ENCODE data around the gene HLA-DRB5.
"Not testable (repeated sequence)": the region's sequence is repeated elsewhere in the genome, so short reads cannot be mapped to it uniquely, and the experiment has no call there.

HLA-DRB5 gene

DNA sequence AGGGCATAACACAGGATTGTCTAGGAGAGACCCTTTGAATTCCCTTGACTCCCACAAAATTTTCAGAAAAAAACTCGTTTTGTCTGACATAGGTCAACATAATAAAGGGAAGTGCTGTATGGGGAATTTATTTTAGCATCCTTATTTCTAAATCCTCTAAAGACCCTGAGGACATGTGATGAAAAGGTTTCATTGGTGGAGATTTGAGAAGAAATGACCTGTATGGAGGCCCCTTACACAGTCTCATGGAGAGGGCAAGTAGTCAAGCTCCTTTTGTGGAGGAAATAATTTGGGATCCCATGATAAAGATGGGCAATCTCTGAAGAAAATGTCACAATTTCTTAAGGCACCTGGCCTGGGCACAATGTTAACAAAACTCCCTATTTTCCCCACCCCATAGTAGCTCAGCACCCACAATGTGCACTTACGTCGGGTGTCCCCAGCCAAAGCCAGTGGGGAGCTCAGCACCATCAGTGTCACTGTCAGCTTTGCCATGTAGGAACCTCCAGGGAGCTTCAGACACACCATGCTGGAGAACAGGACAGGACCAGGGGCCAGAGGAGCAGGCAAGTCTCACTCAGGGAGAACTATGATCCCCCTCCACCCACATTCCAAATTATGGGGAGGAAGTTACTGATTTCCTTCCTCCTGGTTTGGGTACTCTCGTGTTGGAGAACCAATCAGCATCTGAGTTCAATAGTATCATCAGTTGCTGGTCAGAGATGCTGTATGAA lies at the start of gene HLA-DRB5:
Gene HLA-DRB5, minus strand, starts transcription at position 591 of the 734 bp plus-strand sequence. Its CDS starts 63 bp downstream, at position 528.
- no peak for DNase-seq (ENCODE audit: low read depth)

DNA sequence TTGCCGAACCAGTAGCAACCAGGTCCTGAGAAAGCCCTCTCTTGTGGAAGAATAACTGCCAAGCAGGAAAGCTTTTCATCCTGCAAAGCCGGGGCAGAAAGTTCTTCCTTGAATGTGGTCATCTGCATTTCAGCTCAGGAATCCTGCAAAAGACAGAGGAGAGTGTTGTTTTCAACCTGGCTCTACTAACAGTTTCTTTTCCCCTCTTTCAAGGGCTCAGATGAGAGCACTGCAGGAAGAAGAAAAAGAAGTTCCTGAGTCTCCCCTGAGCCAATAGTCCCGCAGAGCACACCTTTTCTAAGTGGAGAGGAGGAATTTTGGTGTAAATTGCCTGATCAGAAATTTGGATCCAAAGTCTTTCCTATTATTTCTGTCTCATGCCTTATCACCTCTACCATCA lies 48.9 kb upstream of the HLA-DRB5 start:
- DNase-seq (ENCODE audit: low read depth) = no peak

DNA sequence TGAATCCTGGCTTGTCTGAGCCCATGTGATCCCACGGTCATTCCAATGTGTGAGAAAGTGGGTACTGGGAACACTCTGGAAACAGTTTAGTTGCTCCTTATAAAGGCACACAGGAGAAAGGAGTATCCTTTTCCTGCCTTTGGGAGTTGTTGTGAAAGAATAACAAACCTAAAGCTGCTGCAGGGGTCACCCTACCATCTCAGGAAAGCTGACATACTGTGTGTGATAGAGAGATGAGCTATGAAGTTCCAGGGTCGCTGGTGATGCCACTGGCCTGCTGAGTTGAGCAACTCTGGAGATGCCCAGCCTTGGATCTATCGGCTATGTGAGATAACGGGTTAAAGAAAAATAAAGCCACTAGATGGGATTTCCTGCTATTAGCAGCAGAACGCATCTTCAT lies 47.4 kb upstream of the HLA-DRB5 start:
- DNase-seq (ENCODE audit: low read depth) = not testable (repeated sequence)

DNA sequence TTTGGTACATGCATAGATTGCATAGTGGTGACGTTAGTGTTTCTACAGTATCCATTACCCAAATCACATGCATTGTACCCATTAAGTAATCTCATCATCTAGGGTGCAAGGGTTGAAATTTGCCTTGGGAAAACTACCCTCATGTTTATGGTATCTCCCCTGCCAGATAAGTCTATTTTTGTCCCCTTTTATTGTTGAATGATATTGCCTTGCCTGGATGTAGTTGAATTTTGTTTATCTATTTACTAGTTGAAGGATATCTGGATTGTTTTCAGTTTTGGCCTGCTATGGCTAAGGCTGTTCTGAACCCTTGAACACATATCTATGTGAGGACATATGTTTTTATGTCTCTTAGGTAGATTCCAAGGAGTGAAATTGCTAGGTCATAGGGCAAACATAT lies 46.2 kb upstream of the HLA-DRB5 start:
- no peak for DNase-seq (ENCODE audit: low read depth)

DNA sequence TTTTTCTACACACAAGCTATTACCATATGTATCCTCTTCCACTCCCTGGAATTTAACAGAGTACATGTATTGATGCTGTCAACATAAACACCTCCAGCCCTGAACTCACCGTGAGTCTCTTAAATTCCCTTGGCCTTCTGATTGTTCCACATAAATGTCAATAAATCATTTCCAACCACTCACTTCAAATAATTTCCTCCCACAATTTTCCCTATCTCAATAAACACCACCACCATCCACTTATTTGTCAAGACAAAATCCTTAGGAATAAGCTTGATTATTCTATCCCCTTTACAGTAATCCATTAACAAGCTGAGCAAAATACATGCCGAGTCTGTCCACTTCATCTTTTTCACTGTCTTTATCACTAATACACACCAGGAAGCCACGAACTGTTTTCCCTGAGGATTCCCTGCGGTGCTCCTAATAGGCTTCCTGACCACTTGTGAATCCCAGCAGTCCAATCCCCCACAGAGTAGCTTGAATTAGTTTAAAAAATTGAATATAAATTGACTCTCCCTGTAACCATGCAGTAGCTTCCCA lies 40.3 kb upstream of the HLA-DRB5 start:
- no peak for DNase-seq (ENCODE audit: low read depth)

DNA sequence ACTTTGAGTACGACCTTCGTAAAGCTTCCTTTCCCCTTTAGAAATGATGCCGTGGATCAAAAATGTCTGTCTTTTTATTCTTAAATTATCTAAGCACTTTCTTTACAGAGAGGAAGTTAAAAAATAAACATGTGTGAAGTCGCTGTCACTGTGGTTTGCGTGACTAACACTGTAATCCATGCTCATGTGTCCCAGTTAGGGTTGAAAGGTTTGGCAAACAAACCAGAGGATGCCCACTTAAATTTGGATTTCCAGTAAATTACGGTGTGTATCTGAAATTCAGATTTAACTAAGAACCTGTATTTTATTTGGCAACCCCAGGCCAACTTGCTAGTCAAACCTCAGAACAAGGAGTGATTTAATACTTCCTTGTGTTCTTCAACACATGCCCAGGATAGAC lies 38.5 kb upstream of the HLA-DRB5 start:
- no peak for DNase-seq (ENCODE audit: low read depth)

DNA sequence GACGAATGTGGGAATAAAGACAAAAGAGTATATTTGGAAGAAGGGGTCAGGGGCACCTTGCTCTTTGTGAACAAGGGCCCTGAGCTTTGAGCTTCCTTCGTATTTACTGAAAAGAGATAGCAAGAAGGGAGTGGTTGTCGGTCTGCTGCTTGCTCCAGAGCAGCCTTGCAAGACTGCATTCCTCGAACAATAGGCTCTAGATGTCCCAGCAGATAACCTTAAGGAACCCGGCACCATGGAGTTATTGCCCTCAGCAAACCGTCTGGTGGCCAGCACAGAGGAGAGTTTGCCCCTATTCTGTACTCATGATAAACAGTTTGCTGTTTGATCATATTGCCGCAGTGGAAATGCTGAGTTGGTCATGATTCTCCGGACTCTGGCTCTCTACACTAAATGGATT lies 36.9 kb upstream of the HLA-DRB5 start:
- no peak for DNase-seq (ENCODE audit: low read depth)

DNA sequence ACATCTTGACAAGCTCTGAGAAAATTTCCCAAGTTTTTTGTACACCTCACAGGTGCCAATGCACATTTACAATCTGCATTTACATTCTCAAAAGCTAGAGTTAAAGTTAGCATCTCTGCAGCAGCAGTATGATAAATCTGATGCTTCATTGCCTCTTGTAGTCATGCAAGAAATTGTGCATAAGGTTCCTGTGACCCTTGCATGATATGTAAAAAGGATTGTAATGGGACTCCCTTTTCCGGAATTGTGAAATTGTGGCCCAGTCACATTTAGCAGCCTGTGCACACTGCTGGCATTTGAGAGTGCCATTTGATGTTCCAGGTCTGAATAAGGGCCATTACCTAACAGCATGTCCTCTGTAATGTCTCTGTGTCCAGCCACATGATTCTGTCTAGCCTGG lies 35.4 kb upstream of the HLA-DRB5 start:
- DNase-seq (ENCODE audit: low read depth) = no peak

DNA sequence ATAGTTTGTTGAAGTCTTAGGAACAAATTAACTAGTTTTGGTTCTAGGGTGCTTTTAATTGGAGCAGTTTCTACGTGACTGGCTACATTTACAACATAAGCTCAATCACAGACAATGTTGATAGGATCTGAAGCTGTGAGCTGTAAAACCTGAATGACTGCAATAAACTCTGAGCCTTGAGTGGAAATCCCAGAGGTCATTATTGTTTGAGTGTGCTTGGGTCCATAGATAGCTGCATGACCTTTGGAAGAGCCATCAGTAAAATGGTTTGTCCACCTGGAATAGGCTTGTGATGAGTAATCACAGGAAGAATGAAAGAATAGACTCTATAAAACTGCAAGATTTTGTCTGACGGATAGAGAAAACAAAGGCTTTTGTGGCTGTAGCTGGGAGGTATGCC lies 32.9 kb upstream of the HLA-DRB5 start:
- no peak for DNase-seq (ENCODE audit: low read depth)

DNA sequence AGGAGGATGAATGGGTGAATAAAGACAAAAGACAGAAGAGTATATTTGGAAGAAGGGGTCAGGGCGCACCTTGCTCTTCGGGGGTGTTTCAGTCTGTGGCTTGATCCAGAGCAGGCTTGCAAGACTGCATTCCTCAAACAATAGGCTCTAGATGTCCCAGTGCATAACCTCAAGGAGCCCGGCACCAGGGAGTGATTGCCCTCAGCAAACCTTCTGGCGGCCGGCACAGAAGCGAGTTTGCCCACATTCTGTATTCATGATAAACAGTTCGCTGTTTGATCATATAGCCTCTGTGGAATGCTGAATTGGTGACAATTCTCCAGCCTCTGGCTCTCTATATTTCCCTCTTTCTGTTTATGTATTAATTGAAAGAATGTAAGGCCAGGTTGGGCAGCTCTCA lies 29.7 kb upstream of the HLA-DRB5 start:
- DNase-seq (ENCODE audit: low read depth) = no peak

DNA sequence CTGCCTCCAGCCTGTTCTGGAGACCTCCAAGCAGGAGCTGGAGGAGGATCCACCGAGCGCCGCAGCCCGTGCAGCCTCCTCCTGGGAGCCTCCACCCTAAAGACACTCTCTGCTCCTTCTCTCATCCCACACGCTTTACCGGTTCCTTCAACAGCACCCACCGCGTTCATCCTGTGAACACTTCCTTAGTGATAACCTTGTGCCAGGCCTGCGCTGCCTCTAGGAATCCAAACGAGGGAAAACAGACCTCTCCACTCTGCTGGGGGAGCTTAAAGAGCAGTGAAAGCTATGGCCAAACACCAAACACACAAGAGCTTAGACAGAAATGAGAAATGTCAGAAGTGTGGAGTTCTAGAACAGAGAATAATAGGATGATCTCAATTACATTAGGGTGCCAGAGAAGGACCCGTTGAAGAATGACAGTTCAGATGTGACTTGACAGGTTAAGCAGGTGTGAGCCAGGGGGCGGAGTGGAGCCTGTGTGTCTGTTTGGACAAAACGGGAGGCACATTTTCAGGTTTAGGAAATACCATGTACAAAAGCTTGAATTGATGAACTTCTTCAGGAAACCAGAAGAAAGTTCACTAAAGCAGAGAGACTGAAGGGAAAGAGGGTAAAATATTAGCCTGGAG lies 28.5 kb upstream of the HLA-DRB5 start:
- no peak for DNase-seq (ENCODE audit: low read depth)

DNA sequence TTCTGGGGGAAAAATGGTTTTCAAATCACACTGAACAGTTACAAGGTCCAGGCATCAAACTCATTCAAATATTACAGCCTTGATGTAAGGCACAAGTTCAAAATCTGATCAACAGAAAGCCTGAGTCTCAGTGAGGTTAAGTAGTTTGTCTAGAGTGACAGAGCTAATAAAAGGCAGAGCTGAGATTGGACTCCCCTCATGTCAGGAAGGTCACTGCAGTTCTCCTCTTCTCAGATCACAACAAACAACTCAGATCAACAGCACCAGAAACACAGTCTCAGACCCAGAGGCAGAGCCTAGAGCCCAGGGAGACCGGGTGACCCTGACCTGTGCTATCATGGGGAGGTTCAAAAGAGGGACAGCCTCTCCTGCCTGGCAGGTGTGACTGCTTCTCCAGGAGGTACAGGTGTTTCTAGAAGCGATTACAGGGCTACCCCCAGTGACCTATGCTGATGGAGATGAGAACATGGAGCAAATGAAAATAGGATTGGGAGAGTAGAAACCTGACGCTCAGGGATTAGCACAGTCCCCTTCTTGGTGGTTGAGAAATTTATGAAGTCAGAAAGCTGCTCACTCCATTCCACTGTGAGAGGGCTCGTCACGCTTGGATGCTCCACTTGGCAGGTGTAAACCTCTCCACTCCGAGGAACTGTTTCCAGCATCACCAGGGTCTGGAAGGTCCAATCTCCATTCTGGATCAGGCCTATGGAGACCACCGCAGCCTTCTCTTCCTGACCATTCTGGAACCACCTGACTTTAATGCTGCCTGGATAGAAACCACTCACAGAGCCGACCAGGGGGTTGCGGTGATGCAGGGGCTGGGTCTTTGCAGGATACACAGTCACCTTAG lies 24.3 kb upstream of the HLA-DRB5 start:
- no peak for DNase-seq (ENCODE audit: low read depth)

DNA sequence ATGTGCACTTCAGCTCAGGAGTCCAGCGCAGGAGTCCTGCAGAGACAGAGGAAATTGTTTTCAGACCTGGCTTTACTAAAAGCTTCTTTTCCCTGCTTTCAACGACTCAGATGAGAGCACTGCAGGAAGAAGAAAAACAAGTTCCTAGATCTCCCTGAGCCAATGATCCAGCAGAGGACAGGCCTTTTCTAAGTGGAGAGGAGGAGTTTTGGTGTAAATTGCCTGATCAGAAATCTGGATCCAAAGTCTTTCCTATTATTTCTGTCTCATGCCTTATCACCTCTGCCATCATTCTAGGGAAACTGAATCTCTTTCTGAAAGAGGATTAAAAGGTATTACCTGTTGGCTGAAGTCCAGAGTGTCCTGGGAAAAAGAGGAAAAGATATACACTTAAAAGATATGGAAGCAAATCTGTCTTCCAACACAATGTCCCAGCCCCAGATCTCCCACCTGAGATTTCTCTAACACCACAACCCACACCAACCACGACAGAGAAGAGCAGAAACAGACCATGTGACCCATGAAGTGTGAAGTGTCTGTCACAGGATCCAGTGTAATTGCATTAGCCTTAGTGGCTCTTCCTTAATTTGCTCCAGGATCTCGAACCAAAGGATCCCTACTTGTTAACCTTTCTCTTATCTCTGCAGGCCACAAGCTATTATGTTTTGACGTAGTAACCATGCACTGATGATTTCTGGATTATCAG lies 23.1 kb upstream of the HLA-DRB5 start:
- DNase-seq (ENCODE audit: low read depth) = no peak

DNA sequence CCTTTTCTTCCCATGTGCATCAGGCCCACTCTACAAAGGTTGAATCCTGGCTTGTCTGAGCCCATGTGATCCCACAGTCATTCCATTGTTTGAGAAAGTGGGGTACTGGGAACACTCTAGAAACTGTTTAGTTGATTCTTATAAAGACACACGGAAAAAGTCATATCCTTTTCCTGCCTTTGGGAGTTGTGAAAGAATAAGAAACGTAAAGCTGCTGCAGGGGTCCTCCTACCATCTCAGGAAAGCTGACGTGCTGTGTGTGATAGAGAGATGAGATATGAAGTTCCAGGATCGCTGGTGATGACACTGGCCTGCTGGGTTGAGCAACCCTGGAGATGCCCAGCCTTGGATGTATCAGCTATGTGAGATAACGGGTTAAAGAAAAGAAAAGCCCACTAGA lies 21.3 kb upstream of the HLA-DRB5 start:
- DNase-seq (ENCODE audit: low read depth) = no peak

DNA sequence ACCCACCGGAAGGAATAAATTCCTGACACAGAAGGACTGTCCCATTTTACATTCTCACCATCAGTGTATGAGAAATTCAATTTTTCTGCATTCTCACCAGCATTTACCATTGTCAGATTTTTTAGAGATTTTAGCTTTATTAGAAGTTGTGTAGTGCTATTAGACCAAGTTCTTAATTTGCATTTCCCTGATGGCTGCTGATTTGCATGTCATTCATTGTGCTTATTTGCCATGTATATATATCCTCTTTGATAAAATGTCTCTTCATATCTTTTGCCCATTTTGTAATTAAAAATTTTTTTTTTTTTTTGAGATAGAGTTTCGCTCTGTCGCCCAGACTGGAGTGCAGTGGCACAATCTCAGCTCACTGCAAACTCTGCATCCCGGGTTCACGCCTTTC lies 9.8 kb upstream of the HLA-DRB5 start:
- no peak for DNase-seq (ENCODE audit: low read depth)

DNA sequence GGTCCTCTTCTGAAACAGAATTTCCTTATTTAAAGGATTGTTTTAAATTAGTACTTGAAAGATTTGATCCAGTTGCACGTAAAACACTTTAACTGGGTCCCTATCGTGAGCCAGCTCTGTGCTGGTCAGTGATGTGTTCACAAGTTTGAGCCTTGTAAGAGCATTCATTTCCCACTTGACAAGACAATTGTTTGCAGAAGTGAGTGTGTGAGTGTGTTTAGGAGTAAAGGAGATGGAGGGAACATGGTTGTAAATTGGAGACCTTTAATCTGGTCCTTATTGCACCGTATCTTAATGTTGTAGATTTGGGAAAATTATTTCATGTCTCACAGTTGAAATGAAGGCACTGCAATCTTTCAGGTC lies 325 bp upstream of the HLA-DRB5 start:
- DNase-seq (ENCODE audit: low read depth) = not testable (repeated sequence)

DNA sequence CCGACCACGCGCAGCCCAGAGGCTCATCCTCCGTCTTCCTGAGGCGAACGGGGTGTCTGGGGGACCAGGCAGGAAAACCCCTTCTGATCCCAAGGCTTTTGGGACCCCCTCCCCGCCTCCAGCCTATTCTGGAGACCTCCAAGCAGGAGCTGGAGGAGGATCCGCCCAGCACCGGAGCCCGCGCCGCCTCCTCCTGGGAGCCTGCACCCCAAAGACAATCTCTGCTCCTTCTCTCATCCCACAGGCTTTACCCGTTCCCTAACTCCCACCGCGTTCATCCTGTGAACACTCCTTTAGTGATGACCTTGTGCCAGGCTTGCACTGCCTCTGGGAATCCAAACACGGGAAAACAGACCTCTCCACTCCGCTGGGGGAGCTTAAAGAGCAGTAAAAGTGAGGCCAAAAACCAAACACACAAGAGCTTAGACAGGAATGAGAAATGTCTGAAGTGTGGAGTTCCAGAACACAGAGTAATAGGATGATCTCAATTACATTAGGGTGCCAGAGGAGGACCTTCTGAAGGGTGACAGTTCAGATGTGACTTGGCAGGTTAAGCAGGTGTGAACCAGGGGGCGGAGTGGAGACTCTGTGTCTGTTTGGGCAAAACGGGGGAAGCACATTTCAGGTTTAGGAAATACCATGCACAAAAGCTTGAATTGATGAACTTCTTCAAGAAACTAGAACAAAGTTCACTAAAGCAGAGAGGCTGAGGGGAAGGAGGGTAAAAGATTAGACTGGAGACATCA lies 7.6 kb downstream of the HLA-DRB5 start:
- DNase-seq (ENCODE audit: low read depth) = no peak

DNA sequence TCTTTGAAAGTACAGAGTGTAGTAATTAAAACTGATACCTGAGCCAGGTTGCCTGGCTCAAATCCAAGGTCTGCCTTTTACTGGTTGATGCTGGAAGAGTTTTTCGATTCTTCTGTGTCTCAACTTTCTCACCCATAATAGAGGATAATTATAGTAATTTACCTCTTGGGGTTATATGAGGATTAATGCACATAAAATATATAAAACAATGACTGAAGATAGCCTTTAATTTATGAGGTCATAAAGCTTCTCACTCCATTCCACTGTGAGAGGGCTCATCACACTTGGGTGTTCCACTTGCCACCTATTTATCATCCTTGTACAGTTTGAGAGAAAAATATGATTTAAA lies 10.2 kb downstream of the HLA-DRB5 start:
- no peak for DNase-seq (ENCODE audit: low read depth)

DNA sequence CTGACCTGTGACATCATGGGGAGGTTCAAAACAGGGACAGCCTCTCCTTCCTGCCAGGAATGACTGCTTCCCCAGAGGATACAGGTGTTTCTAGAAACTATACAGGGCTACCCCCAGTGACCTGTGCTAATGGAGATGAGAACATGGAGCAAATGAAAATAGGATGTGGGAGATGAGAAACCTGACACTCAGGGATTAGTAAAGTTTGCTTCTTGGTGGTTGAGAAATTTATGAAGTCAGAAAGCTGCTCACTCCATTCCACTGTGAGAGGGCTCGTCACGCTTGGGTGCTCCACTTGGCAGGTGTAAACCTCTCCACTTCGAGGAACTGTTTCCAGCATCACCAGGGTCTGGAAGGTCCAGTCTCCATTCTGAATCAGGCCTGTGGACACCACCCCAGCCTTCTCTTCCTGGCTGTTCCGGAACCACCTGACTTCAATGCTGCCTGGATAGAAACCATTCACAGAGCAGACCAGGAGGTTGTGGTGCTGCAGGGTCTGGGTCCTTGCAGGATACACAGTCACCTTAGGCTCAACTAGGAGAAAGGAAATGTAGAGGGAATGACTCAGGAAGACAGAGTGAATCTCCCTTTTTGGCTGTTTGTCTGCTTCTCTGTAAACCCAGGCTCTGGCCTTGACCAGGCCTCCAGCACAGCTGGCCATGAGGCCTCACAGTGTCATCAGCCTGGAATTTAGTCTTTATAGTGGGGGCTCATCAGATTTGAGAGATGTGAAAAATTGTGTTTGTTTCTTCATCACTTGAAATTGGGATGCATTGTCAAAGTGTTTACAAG lies 10.8 kb downstream of the HLA-DRB5 start:
- no peak for DNase-seq (ENCODE audit: low read depth)

DNA sequence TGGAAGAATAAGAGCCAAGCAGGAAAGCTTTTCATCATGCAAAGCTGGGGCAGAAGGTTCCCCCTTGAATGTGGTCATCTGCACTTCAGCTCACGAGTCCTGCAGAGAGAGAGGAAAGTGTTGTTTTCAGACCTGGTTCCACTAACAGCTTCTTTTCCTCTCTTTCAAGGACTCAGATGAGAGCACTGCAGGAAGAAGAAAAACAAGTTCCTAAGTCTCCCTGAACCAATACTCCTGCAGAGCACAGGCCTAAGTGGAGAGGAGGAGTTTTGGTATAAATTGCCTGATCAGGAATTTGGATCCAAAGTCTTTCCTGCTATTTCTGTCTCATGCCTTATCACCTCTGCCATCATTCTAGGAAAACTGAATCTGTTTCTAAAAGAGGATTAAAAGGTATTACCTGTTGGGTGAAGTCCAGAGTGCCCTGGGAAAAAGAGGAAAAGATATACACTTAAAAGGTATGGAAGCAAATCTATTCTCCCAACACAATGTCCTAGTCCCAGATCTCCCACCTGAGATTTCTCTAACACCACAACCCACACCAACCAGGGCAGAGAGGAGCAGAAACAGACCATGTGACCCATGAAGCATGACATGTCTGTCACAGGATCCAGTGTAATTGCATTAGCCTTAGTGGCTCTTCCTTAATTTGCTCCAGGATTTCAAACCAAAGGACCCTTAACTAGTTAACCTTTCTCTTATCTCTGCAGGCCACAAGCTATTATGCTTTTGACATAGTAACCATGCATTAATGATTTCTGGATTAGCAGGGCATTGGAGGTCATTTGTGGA lies 12.2 kb downstream of the HLA-DRB5 start:
- DNase-seq (ENCODE audit: low read depth) = no peak
